ENCODE measurements around the gene KIAA0930.

DNA sequence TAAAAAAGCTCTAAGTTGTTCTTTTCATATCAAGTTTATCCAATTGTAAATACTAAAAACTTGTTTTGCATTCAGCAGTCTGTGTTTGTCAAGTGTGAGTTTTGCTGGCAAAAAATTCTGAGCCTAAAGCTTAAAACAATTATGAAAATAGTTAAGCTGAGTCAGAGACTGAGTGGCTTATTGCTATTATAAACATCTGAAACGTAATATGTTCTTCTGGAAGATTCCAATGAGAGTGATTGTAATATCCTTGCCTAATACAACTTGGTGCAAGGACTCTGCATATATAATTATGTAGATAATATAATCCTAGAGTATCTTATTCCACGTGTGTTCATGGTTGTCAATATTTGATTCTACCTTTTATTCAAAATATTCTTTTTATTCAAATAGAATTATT is 91.0 kb downstream of the KIAA0930 start:
- TF ChIP-seq SIN3A (IDR thresholded peaks at IDR 0.05; ENCODE audit: borderline replicate concordance, insufficient read depth, low read length) = no peak
- TF ChIP-seq POLR2AphosphoS5 (IDR thresholded peaks at IDR 0.05; ENCODE audit: low read depth, low read length) = no peak
